GM19463 (cell line): ENCODE data around the gene PTPRN2.

ENCODE experiments used
- ATAC-seq: cut with Tn5 transposase; IDR thresholded peaks from one replicate; pipeline ENCODE4 v1.9.1; 2021; ENCODE audit warnings: mild to moderate bottlenecking, moderate library complexity; ENCODE audit not compliant: unreplicated experiment

The PTPRN2 gene

GRCh38 chr7:157580324-157580723, 1007.3 kb downstream of the PTPRN2 start:
- no peak for ATAC-seq

- ATAC-seq = no peak
Measured at GRCh38 chr7:157579425-157579824, 1008.2 kb downstream of the PTPRN2 start.

GRCh38 chr7:157577796-157578339, 1009.8 kb downstream of the PTPRN2 start:
- no peak for ATAC-seq

- no peak for ATAC-seq
Measured at GRCh38 chr7:157577061-157577460, 1010.6 kb downstream of the PTPRN2 start.

- peak; percentile 45 for ATAC-seq
Measured at GRCh38 chr7:157576415-157576814, 1011.2 kb downstream of the PTPRN2 start.

- ATAC-seq = no peak
Measured at GRCh38 chr7:157575777-157576176, 1011.8 kb downstream of the PTPRN2 start.

- no peak for ATAC-seq
Measured at GRCh38 chr7:157574914-157575586, 1012.6 kb downstream of the PTPRN2 start.

- no peak for ATAC-seq
Measured at GRCh38 chr7:157574120-157574825, 1013.4 kb downstream of the PTPRN2 start.

GRCh38 chr7:157573244-157573643, 1014.4 kb downstream of the PTPRN2 start:
- ATAC-seq = no peak

- no peak for ATAC-seq
Measured at GRCh38 chr7:157572622-157573021, 1015.0 kb downstream of the PTPRN2 start.

GRCh38 chr7:157570531-157571200, 1017.0 kb downstream of the PTPRN2 start:
- ATAC-seq = peak; percentile 42

GRCh38 chr7:157569967-157570366, 1017.7 kb downstream of the PTPRN2 start:
- ATAC-seq = no peak

- ATAC-seq = peak; percentile 72
Measured at GRCh38 chr7:157568770-157569584, 1018.6 kb downstream of the PTPRN2 start.

- no peak for ATAC-seq
Measured at GRCh38 chr7:157568106-157568769, 1019.4 kb downstream of the PTPRN2 start.

- ATAC-seq = no peak
Measured at GRCh38 chr7:157567666-157568065, 1020.0 kb downstream of the PTPRN2 start.

- ATAC-seq = no peak
Measured at GRCh38 chr7:157566631-157567006, 1021.0 kb downstream of the PTPRN2 start.

- ATAC-seq = no peak
Measured at GRCh38 chr7:157565981-157566630, 1021.5 kb downstream of the PTPRN2 start.

GRCh38 chr7:157565201-157565626, 1022.4 kb downstream of the PTPRN2 start:
- no peak for ATAC-seq

- ATAC-seq = no peak
Measured at GRCh38 chr7:157564517-157565177, 1023.0 kb downstream of the PTPRN2 start.
